ENCODE data around the gene WFS1. TPM values are rescaled to one million over a fixed set of nuclear protein-coding genes. Genes with fewer than 3 reads are reported as not detected.
A peak's percentile ranks its signal among the peaks of the same experiment; 100 is the strongest.

WFS1 gene
- polyA plus RNA-seq, 3 donors from 2014 or later = 2.5 to 7.2 (median 5.8) TPM

DNA sequence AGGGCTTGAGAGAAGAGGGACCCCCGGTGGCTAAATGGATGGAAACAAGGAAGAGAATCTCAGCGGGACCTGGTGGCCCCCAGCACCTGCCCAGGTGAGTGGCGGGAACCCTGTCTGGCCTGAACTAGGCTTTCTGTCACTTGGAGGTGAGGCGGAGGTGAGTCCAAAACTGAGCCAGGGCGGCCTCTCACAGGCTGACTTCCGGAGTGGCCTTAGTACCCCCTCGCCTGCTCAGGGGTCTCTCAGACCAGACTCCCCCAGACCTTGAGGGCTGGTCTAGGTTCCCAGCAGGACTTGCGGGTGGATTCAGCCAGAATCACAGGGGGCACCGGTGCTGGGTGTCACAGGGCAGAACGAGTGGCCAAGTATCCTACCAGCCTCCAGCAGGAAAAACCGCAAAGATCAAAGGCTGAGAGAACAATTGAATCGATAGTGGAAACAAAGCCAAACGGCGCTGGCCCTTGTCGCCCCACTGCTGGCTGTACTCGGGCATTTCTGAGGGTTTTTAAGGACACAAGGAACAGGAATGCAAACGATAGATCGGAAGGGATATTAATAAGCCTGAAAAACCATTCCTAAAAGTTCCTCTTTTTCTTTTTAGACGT is 67.8 kb downstream of the WFS1 start:
- Mint-ChIP-seq H3K27me3 (ENCODE audit: low read depth in 3 of 3) (peaks cover 5 to 12% (median 5%) of the 10 kb centered on the region in 3 donors), H3K4me3 (peak overlapping the region; percentile 76 to 92 (median 84)), H3K27ac (peak overlapping the region in 3 of 6 donors; percentile 3 to 74 (median 69))

DNA sequence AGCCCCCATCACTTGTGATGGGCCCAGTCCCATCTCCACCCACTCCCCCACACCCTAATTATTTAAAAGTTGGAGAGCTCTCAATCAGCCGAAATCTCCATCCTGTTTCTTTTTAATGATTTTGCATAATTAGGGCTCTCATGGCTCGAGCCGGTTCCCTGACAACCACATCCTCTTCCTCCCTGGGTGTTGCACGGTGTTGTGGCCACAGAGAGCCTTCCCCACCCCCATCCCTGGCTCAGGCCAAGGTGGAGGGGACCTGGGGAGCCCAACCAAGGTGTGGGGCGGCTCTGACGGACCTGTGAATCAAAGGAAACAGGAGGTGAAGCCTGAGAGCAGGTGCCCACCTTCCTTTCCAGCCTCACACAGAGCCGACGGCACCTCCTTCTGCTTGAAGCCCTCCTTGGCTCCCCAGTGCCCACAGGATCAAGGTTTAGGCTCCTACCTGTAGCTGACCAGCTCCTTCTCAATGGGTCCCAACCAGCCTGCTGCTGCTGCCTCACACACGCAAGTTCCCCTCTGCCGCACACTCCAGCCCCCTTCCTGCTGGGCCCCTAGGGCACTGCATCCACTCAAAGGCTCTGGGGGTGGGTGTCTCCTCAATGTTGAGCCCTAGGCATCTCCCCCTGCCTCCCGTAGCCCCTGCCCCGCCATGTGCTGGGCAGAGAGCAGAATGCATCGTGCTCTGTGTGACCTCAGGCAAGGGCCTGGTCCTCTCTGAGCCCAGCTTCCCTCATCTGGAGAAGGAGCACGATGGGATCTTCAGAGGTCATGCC is 68.7 kb downstream of the WFS1 start:
- peaks cover 5 to 12% (median 5%) of the 10 kb centered on the region in 3 donors for H3K27me3 Mint-ChIP-seq (ENCODE audit: low read depth in 3 of 3)
- no peaks in the 10 kb centered on the region for H3K9me3 Mint-ChIP-seq
- no peaks in the 10 kb centered on the region for H3K36me3 Mint-ChIP-seq
- peak; percentile 17 to 44 (median 30) for DNase-seq
- peak overlapping the region; percentile 76 to 92 (median 84) for H3K4me3 Mint-ChIP-seq
- peak overlapping the region in 5 of 6 donors; percentile 3 to 74 (median 54) for H3K27ac Mint-ChIP-seq
- peaks cover 28 to 38% of the 10 kb centered on the region in 2 donors for H3K4me1 Mint-ChIP-seq

More for the DNA sequence above, 67.8 kb downstream of the WFS1 start:
- Mint-ChIP-seq H3K9me3 (peaks cover 0 to 1% (median 0%) of the 10 kb centered on the region in 6 donors), H3K4me1 (peaks cover 28 to 40% of the 10 kb centered on the region in 2 donors), H3K36me3 (no peaks in the 10 kb centered on the region)
- DNase-seq = no peak

DNA sequence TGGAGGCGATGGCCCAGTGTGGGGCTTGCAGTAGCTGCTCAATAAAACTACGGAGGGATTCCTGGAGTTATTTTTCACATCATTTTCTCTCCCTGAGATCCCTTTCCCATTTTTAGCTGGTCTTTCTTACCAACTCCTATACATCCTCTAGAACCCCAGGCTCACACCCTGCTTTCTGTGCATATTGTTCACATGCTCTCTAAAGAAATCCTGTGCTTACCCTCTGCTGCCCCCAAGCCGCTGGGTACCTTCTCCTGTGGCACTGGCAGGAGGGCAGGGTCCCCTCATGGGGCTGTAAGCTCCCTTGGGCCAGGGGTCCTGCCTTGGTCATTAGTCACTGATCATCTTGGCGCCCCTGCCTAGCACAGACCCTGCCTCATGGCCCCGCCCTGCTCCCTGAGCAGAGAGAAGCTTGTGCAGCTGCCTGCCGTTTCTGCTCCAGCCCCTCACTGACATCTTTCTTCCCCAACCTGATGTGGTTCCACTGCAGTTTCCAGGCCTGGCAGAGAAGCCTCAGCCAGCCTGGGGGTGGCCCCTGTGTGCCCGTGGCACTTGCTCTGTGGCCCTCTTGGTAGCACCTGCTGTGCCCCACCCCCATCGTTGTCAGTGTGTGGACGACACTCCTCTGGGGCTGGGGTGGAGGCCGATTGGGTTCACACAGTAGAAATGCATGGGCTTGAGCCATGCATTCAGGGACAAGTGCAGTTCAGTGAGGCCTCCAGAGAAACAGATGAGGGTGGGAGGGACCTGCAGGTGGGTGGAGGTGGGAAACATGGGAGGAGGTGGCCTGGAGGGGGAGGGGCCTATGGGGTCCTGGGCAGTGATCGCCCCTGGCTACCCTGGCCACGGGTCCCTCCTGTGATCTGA is 69.5 kb downstream of the WFS1 start:
- Mint-ChIP-seq H3K9me3 (no peaks in the 10 kb centered on the region), H3K4me1 (peaks cover 28 to 38% of the 10 kb centered on the region in 2 donors), H3K4me3 (peak overlapping the region; percentile 21 to 92 (median 84)), H3K27me3 (ENCODE audit: low read depth in 3 of 3) (peaks cover 5 to 12% (median 5%) of the 10 kb centered on the region in 3 donors), H3K36me3 (no peaks in the 10 kb centered on the region), H3K27ac (peak overlapping the region in 3 of 6 donors; percentile 16 to 87 (median 29))
- no peak for DNase-seq

DNA sequence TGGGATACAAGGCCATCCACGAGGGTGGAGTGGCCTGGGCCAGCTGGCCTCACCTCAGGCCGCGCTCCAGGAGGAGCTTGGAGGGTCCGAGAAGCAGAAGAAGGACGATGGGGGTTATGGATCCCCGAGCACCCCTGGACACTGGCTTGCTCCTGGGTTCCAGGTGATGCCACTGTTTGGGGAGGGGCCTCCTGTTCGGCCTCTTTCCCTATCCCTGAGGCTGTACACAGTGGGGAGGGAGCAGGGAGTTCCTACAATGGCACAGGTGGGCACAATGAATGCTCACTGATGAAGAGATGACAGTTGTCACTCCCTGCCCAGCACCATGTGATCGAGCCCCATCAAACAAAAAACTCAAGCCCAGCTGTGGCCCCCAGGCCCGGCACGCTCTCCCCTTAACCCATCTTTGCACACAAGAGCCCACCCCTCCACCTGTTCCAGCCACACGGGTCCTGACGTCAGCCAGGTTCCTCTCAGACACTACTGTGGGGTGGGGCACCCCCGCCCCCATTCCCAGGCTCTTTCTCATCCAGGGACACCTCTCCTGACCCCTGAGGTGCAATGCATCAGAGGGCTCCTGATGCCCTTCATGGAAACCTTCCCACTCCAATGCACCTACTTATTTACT is 70.3 kb downstream of the WFS1 start:
- peak overlapping the region in 1 of 5 donors; percentile 29 for H3K4me3 Mint-ChIP-seq
- H3K27me3 Mint-ChIP-seq (ENCODE audit: low read depth in 3 of 3) = peaks cover 5 to 12% (median 5%) of the 10 kb centered on the region in 3 donors
- no peaks in the 10 kb centered on the region for H3K9me3 Mint-ChIP-seq

GRCh38 chr4:6340446-6341015 is 70.9 kb downstream of the WFS1 start:
- no peaks in the 10 kb centered on the region for H3K36me3 Mint-ChIP-seq
- peaks cover 28 to 32% of the 10 kb centered on the region in 2 donors for H3K4me1 Mint-ChIP-seq
- H3K27me3 Mint-ChIP-seq (ENCODE audit: low read depth in 3 of 3) = peaks cover 5 to 7% (median 5%) of the 10 kb centered on the region in 3 donors
- no peaks in the 10 kb centered on the region for H3K9me3 Mint-ChIP-seq
- H3K27ac Mint-ChIP-seq = peak overlapping the region in 1 of 6 donors; percentile 38
- no peak for DNase-seq
- peak overlapping the region in 1 of 5 donors; percentile 29 for H3K4me3 Mint-ChIP-seq

More for the DNA sequence above, 70.3 kb downstream of the WFS1 start:
- no peak for DNase-seq
- Mint-ChIP-seq H3K4me1 (peaks cover 28 to 36% of the 10 kb centered on the region in 2 donors), H3K36me3 (no peaks in the 10 kb centered on the region), H3K27ac (peak overlapping the region in 1 of 6 donors; percentile 38)

DNA sequence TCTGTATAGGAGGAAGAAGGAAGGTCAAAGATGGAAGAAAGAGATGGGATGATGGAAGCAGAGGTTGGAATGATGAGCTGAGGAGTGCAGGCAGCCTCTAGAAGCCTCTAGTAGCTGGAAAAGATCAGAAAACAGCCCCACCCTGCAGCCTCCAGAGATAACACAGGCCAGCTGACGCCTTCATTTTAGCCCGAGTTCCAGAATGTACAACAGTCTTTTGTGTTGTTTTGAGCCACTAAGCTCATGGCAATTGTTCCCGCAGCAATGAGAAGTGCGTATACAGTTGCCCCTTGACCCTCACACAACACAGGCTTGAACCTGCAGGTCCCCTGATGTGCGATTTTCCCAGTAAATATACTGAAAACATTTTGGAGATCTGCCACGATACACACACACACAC is 72.0 kb downstream of the WFS1 start:
- DNase-seq = no peak
- H3K4me1 Mint-ChIP-seq = peaks cover 28 to 33% of the 10 kb centered on the region in 2 donors
- no peak overlapping the region for H3K4me3 Mint-ChIP-seq
- peaks cover 5 to 7% (median 6%) of the 10 kb centered on the region in 3 donors for H3K27me3 Mint-ChIP-seq (ENCODE audit: low read depth in 3 of 3)
- H3K36me3 Mint-ChIP-seq = no peaks in the 10 kb centered on the region
- no peaks in the 10 kb centered on the region for H3K9me3 Mint-ChIP-seq
- no peak overlapping the region for H3K27ac Mint-ChIP-seq

- Mint-ChIP-seq H3K4me3 (no peak overlapping the region), H3K9me3 (no peaks in the 10 kb centered on the region), H3K4me1 (peaks cover 19 to 26% of the 10 kb centered on the region in 2 donors), H3K27me3 (ENCODE audit: low read depth in 3 of 3) (peaks cover 4 to 6% (median 5%) of the 10 kb centered on the region in 3 donors), H3K27ac (no peak overlapping the region), H3K36me3 (no peaks in the 10 kb centered on the region)
- no peak for DNase-seq
Observed at GRCh38 chr4:6342530-6343293, 73.1 kb downstream of the WFS1 start.

- Mint-ChIP-seq H3K9me3 (no peaks in the 10 kb centered on the region), H3K4me3 (no peak overlapping the region), H3K36me3 (no peaks in the 10 kb centered on the region)
Observed at GRCh38 chr4:6343939-6344408, 74.3 kb downstream of the WFS1 start.

GRCh38 chr4:6345096-6345830 is 75.6 kb downstream of the WFS1 start:
- peaks cover 0 to 6% of the 10 kb centered on the region in 2 donors for H3K4me1 Mint-ChIP-seq

More at GRCh38 chr4:6343939-6344408, 74.3 kb downstream of the WFS1 start:
- Mint-ChIP-seq H3K4me1 (peaks cover 6 to 13% of the 10 kb centered on the region in 2 donors), H3K27ac (no peak overlapping the region), H3K27me3 (ENCODE audit: low read depth in 3 of 3) (peaks cover 0 to 2% (median 1%) of the 10 kb centered on the region in 3 donors)
- no peak for DNase-seq

DNA sequence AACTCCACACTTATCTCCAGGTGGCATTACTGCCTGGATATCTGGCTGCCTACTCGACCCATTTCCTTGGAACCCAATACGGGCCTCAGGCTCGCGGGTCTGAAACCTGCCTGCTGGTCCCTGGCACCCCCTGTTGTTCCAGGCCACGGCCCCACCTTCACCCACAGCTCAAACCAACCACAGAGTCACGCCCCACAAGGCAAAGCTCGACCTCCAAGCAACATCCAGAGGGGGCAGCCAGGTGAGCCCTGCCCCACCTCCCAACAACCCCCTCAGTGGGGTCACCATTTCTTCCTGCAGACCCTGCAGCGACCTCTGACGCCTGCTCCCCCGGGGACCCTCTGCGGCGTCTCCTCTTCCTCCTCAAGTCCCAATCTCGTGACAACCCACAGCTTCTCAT is 76.2 kb downstream of the WFS1 start:
- H3K36me3 Mint-ChIP-seq = no peaks in the 10 kb centered on the region
- H3K4me1 Mint-ChIP-seq = peaks cover 0 to 2% of the 10 kb centered on the region in 2 donors
- no peaks in the 10 kb centered on the region for H3K9me3 Mint-ChIP-seq
- DNase-seq = no peak
- peaks cover 2% of the 10 kb centered on the region in 3 donors for H3K27me3 Mint-ChIP-seq (ENCODE audit: low read depth in 3 of 3)
- H3K27ac Mint-ChIP-seq = no peak overlapping the region
- no peak overlapping the region for H3K4me3 Mint-ChIP-seq

More at GRCh38 chr4:6345096-6345830, 75.6 kb downstream of the WFS1 start:
- Mint-ChIP-seq H3K27me3 (ENCODE audit: low read depth in 3 of 3) (peaks cover 2% of the 10 kb centered on the region in 3 donors), H3K27ac (no peak overlapping the region), H3K9me3 (no peaks in the 10 kb centered on the region), H3K36me3 (no peaks in the 10 kb centered on the region), H3K4me3 (no peak overlapping the region)
- no peak for DNase-seq

DNA sequence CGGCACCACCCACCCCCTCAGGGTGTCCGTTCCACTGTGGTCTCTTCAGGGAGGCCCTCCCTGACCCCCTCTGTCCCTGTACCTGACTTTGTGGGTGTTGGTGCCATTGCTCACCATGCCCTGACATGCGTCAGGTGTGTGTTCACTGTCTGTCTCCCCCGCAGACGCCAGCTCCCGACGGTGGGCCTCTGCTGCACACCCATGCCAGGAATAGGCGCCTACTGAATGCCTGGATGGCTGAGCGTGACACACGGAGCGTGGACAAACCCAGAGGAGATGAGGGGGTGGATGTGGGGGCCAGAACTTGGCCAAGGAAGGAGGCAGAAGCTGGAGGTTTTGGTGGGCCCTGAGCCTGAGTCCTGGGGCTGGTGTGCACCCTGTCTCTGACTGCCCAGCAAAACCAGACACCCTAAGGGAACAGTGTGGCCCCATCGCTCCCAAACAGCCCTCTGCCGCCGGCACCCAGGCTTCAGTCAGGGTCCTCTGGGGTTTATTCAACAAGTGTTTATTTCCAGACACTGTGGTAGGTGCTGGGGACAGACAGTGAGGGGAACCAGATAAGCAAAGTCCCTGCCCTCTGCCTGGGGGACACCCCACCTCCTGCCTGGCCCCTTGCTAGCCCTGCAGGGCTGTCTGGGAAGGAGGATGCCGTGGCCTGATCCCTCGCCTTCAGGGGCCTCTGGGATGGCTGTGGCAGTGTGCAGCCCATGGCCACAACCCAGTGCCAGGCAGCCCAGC is 76.9 kb downstream of the WFS1 start:
- no peaks in the 10 kb centered on the region for H3K9me3 Mint-ChIP-seq
- no peaks in the 10 kb centered on the region for H3K36me3 Mint-ChIP-seq
- H3K27ac Mint-ChIP-seq = no peak overlapping the region
- peaks cover 0 to 3% of the 10 kb centered on the region in 2 donors for H3K4me1 Mint-ChIP-seq
- no peak overlapping the region for H3K4me3 Mint-ChIP-seq
- DNase-seq = no peak
- H3K27me3 Mint-ChIP-seq (ENCODE audit: low read depth in 3 of 3) = peaks cover 2% of the 10 kb centered on the region in 3 donors

Measured in immature natural killer cell (primary cell).